HepG2 (cell line): ENCODE measurements around the gene PRSS22.

Experiments
- GABPA ChIP-seq, 2 experiments: IDR thresholded peaks; 2 replicates each; pipeline ENCODE4 v1.6.1; 2011 to 2016; ENCODE audit warnings: low read depth in 2 of 2, low read length in 1 of 2, missing biosample characterization in 1 of 2, missing genetic modification characterization in 1 of 2
- MXI1 ChIP-seq: IDR thresholded peaks from 3 replicates; pipeline ENCODE4 v1.6.1; 2012; ENCODE audit warnings: low read depth, low read length, inconsistent platforms, borderline replicate concordance
- PRPF4 ChIP-seq: fragments of 200-400 bp; formaldehyde crosslinking; IDR thresholded peaks from 2 replicates; pipeline ENCODE4 v1.6.1; 2016; ENCODE audit warnings: low read length, low read depth; ENCODE audit not compliant: poor library complexity, severe bottlenecking
- SMC3 ChIP-seq: IDR thresholded peaks from 2 replicates; pipeline ENCODE4 v1.6.1; 2011; ENCODE audit warnings: low read length, improper control_type of control experiment
- ZNF274 ChIP-seq: sonication (generic); formaldehyde crosslinking; IDR thresholded peaks from 2 replicates; pipeline ENCODE4 v1.5.1; 2020; ENCODE audit warnings: mild to moderate bottlenecking, missing genetic modification reagents
- ZNF30 ChIP-seq: sonication (generic); formaldehyde crosslinking; IDR thresholded peaks from 2 replicates; pipeline ENCODE4 v1.5.0; 2020; ENCODE audit warnings: mild to moderate bottlenecking, missing genetic modification reagents
- ZNF841 ChIP-seq: sonication (generic); formaldehyde crosslinking; IDR thresholded peaks from 2 replicates; pipeline ENCODE4 v1.8.1; 2023; ENCODE audit warnings: missing genetic modification reagents, borderline replicate concordance
- TF ChIP-seq, protein P1 (sequence below): sonication (generic); formaldehyde crosslinking; IDR thresholded peaks from 2 replicates; pipeline ENCODE4 v1.5.0; 2020; ENCODE audit warnings: mild to moderate bottlenecking, missing genetic modification reagents, moderate library complexity
- TF ChIP-seq, protein P2 (sequence below): sonication (generic); formaldehyde crosslinking; IDR thresholded peaks from 2 replicates; pipeline ENCODE4 v1.8.1; 2022; ENCODE audit warnings: low read depth, mild to moderate bottlenecking, missing genetic modification reagents

DNA sequence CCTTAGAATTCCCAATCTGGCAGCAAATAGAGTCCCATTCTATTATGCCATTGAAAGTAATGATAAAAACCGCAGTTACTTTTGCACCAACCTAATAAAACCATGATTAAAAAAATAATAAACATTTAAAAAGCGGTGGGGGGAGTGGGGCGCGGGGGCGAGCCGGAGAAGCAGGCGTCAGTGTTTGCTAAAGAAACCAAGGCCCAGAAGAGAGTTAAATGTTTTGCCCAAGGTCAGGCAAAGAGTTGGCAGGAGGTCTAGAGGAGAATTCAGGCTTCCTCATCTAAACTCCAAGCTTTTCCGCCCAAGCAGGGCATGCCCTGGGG lies 9.7 kb upstream of the PRSS22 start:
- TF ChIP-seq, protein P1, sequence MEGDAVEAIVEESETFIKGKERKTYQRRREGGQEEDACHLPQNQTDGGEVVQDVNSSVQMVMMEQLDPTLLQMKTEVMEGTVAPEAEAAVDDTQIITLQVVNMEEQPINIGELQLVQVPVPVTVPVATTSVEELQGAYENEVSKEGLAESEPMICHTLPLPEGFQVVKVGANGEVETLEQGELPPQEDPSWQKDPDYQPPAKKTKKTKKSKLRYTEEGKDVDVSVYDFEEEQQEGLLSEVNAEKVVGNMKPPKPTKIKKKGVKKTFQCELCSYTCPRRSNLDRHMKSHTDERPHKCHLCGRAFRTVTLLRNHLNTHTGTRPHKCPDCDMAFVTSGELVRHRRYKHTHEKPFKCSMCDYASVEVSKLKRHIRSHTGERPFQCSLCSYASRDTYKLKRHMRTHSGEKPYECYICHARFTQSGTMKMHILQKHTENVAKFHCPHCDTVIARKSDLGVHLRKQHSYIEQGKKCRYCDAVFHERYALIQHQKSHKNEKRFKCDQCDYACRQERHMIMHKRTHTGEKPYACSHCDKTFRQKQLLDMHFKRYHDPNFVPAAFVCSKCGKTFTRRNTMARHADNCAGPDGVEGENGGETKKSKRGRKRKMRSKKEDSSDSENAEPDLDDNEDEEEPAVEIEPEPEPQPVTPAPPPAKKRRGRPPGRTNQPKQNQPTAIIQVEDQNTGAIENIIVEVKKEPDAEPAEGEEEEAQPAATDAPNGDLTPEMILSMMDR (CRISPR knock-in tag) = no peak
- TF ChIP-seq GABPA (IDR thresholded peaks at IDR 0.05; ENCODE audit: low read depth, low read length) (no peak), GABPA (CRISPR knock-in tag; IDR thresholded peaks at IDR 0.05; ENCODE audit: low read depth) (no peak), MXI1 (no peak), PRPF4 (no peak), ZNF841 (CRISPR knock-in tag) (no peak), ZNF30 (CRISPR knock-in tag) (no peak), SMC3 (no peak), ZNF274 (no peak)
- TF ChIP-seq, protein P2, sequence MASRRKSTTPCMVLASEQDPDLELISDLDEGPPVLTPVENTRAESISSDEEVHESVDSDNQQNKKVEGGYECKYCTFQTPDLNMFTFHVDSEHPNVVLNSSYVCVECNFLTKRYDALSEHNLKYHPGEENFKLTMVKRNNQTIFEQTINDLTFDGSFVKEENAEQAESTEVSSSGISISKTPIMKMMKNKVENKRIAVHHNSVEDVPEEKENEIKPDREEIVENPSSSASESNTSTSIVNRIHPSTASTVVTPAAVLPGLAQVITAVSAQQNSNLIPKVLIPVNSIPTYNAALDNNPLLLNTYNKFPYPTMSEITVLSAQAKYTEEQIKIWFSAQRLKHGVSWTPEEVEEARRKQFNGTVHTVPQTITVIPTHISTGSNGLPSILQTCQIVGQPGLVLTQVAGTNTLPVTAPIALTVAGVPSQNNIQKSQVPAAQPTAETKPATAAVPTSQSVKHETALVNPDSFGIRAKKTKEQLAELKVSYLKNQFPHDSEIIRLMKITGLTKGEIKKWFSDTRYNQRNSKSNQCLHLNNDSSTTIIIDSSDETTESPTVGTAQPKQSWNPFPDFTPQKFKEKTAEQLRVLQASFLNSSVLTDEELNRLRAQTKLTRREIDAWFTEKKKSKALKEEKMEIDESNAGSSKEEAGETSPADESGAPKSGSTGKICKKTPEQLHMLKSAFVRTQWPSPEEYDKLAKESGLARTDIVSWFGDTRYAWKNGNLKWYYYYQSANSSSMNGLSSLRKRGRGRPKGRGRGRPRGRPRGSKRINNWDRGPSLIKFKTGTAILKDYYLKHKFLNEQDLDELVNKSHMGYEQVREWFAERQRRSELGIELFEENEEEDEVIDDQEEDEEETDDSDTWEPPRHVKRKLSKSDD (CRISPR knock-in tag) = no peak
